ENCODE measurements around the gene VAC14.

Gene VAC14

DNA sequence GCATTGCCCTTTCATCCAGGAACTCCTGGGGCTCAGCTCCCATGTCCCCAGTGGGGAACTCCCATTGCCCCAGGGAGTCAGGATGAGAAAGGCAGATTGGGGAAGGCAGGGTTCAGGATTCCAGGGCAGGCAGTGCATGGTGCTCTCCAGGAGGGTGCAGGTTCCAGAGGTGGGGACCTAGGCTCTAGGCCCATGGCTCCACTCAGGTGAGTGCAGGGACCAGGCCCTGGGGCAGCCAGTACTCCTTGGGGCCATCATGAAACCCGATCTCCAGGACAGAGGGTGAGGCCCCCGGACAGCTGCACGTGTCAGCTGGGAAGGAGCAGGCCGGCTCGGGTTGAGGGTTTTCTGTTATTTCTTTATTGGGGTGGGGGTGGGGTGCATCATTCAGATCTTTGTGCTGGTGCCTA lies 113.9 kb downstream of the VAC14 start (continued):
- TF ChIP-seq ZNF791 (tag by site-specific recombination; IDR thresholded peaks at IDR 0.05) (no peak), ZNF623 (tag by site-specific recombination; IDR thresholded peaks at IDR 0.05) (no peak), GFI1B (tag by site-specific recombination; IDR thresholded peaks at IDR 0.05) (no peak), PRDM1 (tag by site-specific recombination; IDR thresholded peaks at IDR 0.05) (no peak), ZNF248 (tag by site-specific recombination; IDR thresholded peaks at IDR 0.05) (no peak), ZNF133 (tag by site-specific recombination; IDR thresholded peaks at IDR 0.05) (no peak), ZNF670 (tag by site-specific recombination; IDR thresholded peaks at IDR 0.05; ENCODE audit: low read depth) (no peak), OVOL3 (tag by site-specific recombination; IDR thresholded peaks at IDR 0.05) (no peak), ZNF114 (tag by site-specific recombination; IDR thresholded peaks at IDR 0.05) (no peak), SP2 (tag by site-specific recombination; IDR thresholded peaks at IDR 0.05) (no peak), MEIS1 (CRISPR knock-in tag; IDR thresholded peaks at IDR 0.05; ENCODE audit: borderline replicate concordance) (no peak), ZNF335 (tag by site-specific recombination; conservative IDR thresholded peaks at IDR 0.05) (0 out of 2 replicates have a peak, but pooled peaks have one; percentile 56), ZNF433 (tag by site-specific recombination; IDR thresholded peaks at IDR 0.05; ENCODE audit: low read depth) (no peak), ZNF621 (tag by site-specific recombination; IDR thresholded peaks at IDR 0.05) (no peak), ZNF624 (tag by site-specific recombination; IDR thresholded peaks at IDR 0.05) (no peak), ZNF391 (tag by site-specific recombination; IDR thresholded peaks at IDR 0.05; ENCODE audit: borderline replicate concordance, low read depth) (no peak)
- TF ChIP-seq, protein P1, sequence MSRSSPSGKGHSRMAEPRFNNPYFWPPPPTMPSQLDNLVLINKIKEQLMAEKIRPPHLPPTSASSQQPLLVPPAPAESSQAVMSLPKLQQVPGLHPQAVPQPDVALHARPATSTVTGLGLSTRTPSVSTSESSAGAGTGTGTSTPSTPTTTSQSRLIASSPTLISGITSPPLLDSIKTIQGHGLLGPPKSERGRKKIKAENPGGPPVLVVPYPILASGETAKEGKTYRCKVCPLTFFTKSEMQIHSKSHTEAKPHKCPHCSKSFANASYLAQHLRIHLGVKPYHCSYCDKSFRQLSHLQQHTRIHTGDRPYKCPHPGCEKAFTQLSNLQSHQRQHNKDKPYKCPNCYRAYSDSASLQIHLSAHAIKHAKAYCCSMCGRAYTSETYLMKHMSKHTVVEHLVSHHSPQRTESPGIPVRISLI (tag by site-specific recombination; IDR thresholded peaks at IDR 0.05), result no peak
- TF ChIP-seq, protein P2, sequence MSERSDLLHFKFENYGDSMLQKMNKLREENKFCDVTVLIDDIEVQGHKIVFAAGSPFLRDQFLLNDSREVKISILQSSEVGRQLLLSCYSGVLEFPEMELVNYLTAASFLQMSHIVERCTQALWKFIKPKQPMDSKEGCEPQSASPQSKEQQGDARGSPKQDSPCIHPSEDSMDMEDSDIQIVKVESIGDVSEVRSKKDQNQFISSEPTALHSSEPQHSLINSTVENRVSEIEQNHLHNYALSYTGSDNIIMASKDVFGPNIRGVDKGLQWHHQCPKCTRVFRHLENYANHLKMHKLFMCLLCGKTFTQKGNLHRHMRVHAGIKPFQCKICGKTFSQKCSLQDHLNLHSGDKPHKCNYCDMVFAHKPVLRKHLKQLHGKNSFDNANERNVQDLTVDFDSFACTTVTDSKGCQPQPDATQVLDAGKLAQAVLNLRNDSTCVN (tag by site-specific recombination; optimal IDR thresholded peaks at IDR 0.05), result no peak
- TF ChIP-seq, protein P3, sequence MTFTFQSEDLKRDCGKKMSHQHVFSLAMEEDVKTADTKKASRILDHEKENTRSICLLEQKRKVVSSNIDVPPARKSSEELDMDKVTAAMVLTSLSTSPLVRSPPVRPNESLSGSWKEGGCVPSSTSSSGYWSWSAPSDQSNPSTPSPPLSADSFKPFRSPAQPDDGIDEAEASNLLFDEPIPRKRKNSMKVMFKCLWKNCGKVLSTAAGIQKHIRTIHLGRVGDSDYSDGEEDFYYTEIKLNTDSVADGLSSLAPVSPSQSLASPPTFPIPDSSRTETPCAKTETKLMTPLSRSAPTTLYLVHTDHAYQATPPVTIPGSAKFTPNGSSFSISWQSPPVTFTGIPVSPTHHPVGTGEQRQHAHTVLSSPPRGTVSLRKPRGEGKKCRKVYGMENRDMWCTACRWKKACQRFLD (tag by site-specific recombination; IDR thresholded peaks at IDR 0.05), result no peak
- TF ChIP-seq, protein P4, sequence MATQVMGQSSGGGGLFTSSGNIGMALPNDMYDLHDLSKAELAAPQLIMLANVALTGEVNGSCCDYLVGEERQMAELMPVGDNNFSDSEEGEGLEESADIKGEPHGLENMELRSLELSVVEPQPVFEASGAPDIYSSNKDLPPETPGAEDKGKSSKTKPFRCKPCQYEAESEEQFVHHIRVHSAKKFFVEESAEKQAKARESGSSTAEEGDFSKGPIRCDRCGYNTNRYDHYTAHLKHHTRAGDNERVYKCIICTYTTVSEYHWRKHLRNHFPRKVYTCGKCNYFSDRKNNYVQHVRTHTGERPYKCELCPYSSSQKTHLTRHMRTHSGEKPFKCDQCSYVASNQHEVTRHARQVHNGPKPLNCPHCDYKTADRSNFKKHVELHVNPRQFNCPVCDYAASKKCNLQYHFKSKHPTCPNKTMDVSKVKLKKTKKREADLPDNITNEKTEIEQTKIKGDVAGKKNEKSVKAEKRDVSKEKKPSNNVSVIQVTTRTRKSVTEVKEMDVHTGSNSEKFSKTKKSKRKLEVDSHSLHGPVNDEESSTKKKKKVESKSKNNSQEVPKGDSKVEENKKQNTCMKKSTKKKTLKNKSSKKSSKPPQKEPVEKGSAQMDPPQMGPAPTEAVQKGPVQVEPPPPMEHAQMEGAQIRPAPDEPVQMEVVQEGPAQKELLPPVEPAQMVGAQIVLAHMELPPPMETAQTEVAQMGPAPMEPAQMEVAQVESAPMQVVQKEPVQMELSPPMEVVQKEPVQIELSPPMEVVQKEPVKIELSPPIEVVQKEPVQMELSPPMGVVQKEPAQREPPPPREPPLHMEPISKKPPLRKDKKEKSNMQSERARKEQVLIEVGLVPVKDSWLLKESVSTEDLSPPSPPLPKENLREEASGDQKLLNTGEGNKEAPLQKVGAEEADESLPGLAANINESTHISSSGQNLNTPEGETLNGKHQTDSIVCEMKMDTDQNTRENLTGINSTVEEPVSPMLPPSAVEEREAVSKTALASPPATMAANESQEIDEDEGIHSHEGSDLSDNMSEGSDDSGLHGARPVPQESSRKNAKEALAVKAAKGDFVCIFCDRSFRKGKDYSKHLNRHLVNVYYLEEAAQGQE (tag by site-specific recombination; IDR thresholded peaks at IDR 0.05), result no peak
- TF ChIP-seq, protein P5, sequence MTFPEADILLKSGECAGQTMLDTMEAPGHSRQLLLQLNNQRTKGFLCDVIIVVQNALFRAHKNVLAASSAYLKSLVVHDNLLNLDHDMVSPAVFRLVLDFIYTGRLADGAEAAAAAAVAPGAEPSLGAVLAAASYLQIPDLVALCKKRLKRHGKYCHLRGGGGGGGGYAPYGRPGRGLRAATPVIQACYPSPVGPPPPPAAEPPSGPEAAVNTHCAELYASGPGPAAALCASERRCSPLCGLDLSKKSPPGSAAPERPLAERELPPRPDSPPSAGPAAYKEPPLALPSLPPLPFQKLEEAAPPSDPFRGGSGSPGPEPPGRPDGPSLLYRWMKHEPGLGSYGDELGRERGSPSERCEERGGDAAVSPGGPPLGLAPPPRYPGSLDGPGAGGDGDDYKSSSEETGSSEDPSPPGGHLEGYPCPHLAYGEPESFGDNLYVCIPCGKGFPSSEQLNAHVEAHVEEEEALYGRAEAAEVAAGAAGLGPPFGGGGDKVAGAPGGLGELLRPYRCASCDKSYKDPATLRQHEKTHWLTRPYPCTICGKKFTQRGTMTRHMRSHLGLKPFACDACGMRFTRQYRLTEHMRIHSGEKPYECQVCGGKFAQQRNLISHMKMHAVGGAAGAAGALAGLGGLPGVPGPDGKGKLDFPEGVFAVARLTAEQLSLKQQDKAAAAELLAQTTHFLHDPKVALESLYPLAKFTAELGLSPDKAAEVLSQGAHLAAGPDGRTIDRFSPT (tag by site-specific recombination; IDR thresholded peaks at IDR 0.05), result 0 out of 2 replicates have a peak, but pooled peaks have one; percentile 27

Measured in HEK293 (cell line).